HCT116 (cell line): ENCODE data around the gene ALDH8A1. TPM values are rescaled to one million over a fixed set of nuclear protein-coding genes. Genes with fewer than 3 reads are reported as not detected.

Experiments used
- ATAC-seq: fragments of 200-7000 bp; cut with Tn5 transposase; 2 replicates; pipeline ENCODE4 v1.9.1; 2020; ENCODE audit warnings: mild to moderate bottlenecking, moderate library complexity
- BruUV-seq: library from RNA; stranded (reverse); fragments of 400-500 nt; replicated peaks from 2 replicates; lab custom pipeline; 2021; lab: Mats Ljungman, UMichigan
- CTCF ChIA-PET: fragments of 300-600 bp; sonication (Branson Sonifier 250); formaldehyde crosslinking; loops from one replicate; lab custom pipeline; 2021; ENCODE audit warnings: antibody characterized with exemption; lab: Charles Lee
- POLR2A ChIA-PET: fragments of 300-600, 350-600 bp; sonication (Branson Sonifier 250); formaldehyde crosslinking; loops from one replicate; lab custom pipeline; 2021; ENCODE audit warnings: antibody characterized with exemption; lab: Charles Lee
- RAD21 ChIA-PET, 2 experiments: fragments of 300-600 bp; sonication (Branson Sonifier 250); formaldehyde crosslinking; loops; one replicate each; lab custom pipeline; 2023; ENCODE audit warnings: low total read pairs in 2 of 2; ENCODE audit not compliant: uncharacterized antibody in 2 of 2, unreplicated experiment in 2 of 2, low non-redundant PET in 1 of 2; lab: Charles Lee
- DNase-seq: peaks from one replicate; pipeline ENCODE4 v3.0.0-alpha.2; 2010; ENCODE audit warnings: low read depth, low spot score
- H2AFZ ChIP-seq: fragments of 200-600 bp; shearing (Covaris generic), sonication (generic); 2 replicates; pipeline ENCODE4 v1.6.1; 2017; ENCODE audit warnings: low read depth, mixed run types, mixed read lengths, antibody characterized with exemption, low read length; ENCODE audit not compliant: poor library complexity, severe bottlenecking
- H3K27ac ChIP-seq: 2 replicates; pipeline ENCODE4 v1.5.1; 2012; ENCODE audit warnings: low read depth, low read length
- H3K27me3 ChIP-seq: fragments of 200-600 bp; sonication (generic); 2 replicates; pipeline ENCODE4 v1.6.1; 2016; ENCODE audit warnings: mixed run types, low read length, mixed read lengths; ENCODE audit not compliant: insufficient read depth
- H3K36me3 ChIP-seq, 2 experiments: fragments of 200-500 bp in 1 of 2; fragments of 200-600 bp in 1 of 2; sonication (Bioruptor generic) in 1 of 2; sonication (generic) in 1 of 2; 2 replicates each; pipeline versions ENCODE4 v1.5.1 to v1.6.1; 2014 to 2016; ENCODE audit warnings: low read length in 2 of 2, inconsistent platforms in 1 of 2, mixed read lengths in 1 of 2, mixed run types in 1 of 2; ENCODE audit not compliant: insufficient read depth in 2 of 2, control insufficient read depth in 1 of 2
- H3K4me1 ChIP-seq, 2 experiments: fragments of 200-600 bp in 1 of 2; sonication (generic) in 1 of 2; 2 replicates each; pipeline versions ENCODE4 v1.5.1 to v1.6.1; 2012 to 2017; ENCODE audit warnings: low read length in 2 of 2, inconsistent platforms in 1 of 2, mild to moderate bottlenecking in 1 of 2, mixed read lengths in 1 of 2, mixed run types in 1 of 2, moderate library complexity in 1 of 2; ENCODE audit not compliant: insufficient read depth in 2 of 2, control insufficient read depth in 1 of 2
- H3K4me2 ChIP-seq: fragments of 200-600 bp; sonication (generic); 2 replicates; pipeline ENCODE4 v1.6.1; 2017; ENCODE audit warnings: mixed run types, low read length, mixed read lengths
- H3K4me3 ChIP-seq, 2 experiments: fragments of 200-600 bp in 1 of 2; sonication (generic) in 1 of 2; replicated peaks in 1 of 2; 2 replicates each; pipeline ENCODE4 v1.5.1; 2011 to 2016; ENCODE audit warnings: low read length in 2 of 2, control low read depth in 1 of 2, low read depth in 1 of 2, mild to moderate bottlenecking in 1 of 2, mixed read lengths in 1 of 2, mixed run types in 1 of 2
- H3K79me2 ChIP-seq: fragments of 200-600 bp; sonication (generic); 2 replicates; pipeline ENCODE4 v1.6.1; 2017; ENCODE audit warnings: mild to moderate bottlenecking, mixed run types, low read length, moderate library complexity, mixed read lengths; ENCODE audit not compliant: insufficient read depth
- H3K9ac ChIP-seq: fragments of 200-600 bp; sonication (generic); 2 replicates; pipeline ENCODE4 v1.6.1; 2016; ENCODE audit warnings: low read length, mixed read lengths
- H3K9me2 ChIP-seq: fragments of 200-600 bp; sonication (generic), shearing (Covaris generic); 2 replicates; pipeline ENCODE4 v1.6.1; 2017; ENCODE audit warnings: mixed run types, mild to moderate bottlenecking, moderate library complexity; ENCODE audit not compliant: insufficient read depth
- H3K9me3 ChIP-seq, 2 experiments: fragments of 200-500 bp in 1 of 2; fragments of 200-600 bp in 1 of 2; sonication (Bioruptor generic) in 1 of 2; sonication (generic) in 1 of 2; 2 replicates each; pipeline ENCODE4 v1.6.1; 2014 to 2017; ENCODE audit warnings: low read length in 2 of 2, mixed read lengths in 2 of 2, inconsistent platforms in 1 of 2, low read depth in 1 of 2, mild to moderate bottlenecking in 1 of 2, mixed run types in 1 of 2, moderate library complexity in 1 of 2; ENCODE audit not compliant: control insufficient read depth in 1 of 2, insufficient read depth in 1 of 2
- H4K20me1 ChIP-seq: fragments of 200-600 bp; sonication (generic), shearing (Covaris generic); 2 replicates; pipeline ENCODE4 v1.6.1; 2017; ENCODE audit warnings: mixed run types, mild to moderate bottlenecking, moderate library complexity; ENCODE audit not compliant: insufficient read depth
- EGR1 ChIP-seq: IDR thresholded peaks from 2 replicates; pipeline ENCODE4 v1.6.1; 2012; ENCODE audit warnings: low read depth
- EZH2 ChIP-seq: fragments of 200-600 bp; sonication (generic); IDR thresholded peaks from 2 replicates; pipeline ENCODE4 v1.6.1; 2017; ENCODE audit warnings: antibody characterized with exemption, mixed run types
- JUND ChIP-seq: IDR thresholded peaks from 2 replicates; pipeline ENCODE4 v1.6.1; 2012
- MAX ChIP-seq: IDR thresholded peaks from 2 replicates; pipeline ENCODE4 v1.6.1; 2012
- RAD21 ChIP-seq: IDR thresholded peaks from 2 replicates; pipeline ENCODE4 v1.6.1; 2012; ENCODE audit warnings: low read depth, mild to moderate bottlenecking
- REST ChIP-seq: IDR thresholded peaks from 2 replicates; pipeline ENCODE4 v1.6.1; 2012; ENCODE audit warnings: low read depth
- SIN3A ChIP-seq: IDR thresholded peaks from 2 replicates; pipeline ENCODE4 v1.6.1; 2012; ENCODE audit warnings: low read depth
- TCF7L2 ChIP-seq: IDR thresholded peaks from 2 replicates; pipeline ENCODE4 v1.7.0; 2011; ENCODE audit warnings: borderline replicate concordance, inconsistent platforms; ENCODE audit not compliant: insufficient read depth, insufficient read length; ENCODE audit errors: extremely low read depth
- YY1 ChIP-seq: IDR thresholded peaks from 2 replicates; pipeline ENCODE4 v1.6.1; 2011; ENCODE audit warnings: low read length, low read depth, moderate library complexity, mild to moderate bottlenecking; ENCODE audit not compliant: insufficient replicate concordance; ENCODE audit errors: extremely low read depth
- ZBTB33 ChIP-seq: IDR thresholded peaks from 2 replicates; pipeline ENCODE4 v1.6.1; 2011; ENCODE audit warnings: mild to moderate bottlenecking, low read length, moderate library complexity; ENCODE audit not compliant: insufficient replicate concordance; ENCODE audit errors: extremely low read depth
- ZFX ChIP-seq: fragments of 450-650 bp; IDR thresholded peaks from 2 replicates; pipeline ENCODE4 v1.6.1; 2017
- ZNF274 ChIP-seq: fragments of 200-500 bp; sonication (Bioruptor generic); IDR thresholded peaks from 2 replicates; pipeline ENCODE4 v1.6.1; 2014; ENCODE audit warnings: mild to moderate bottlenecking, low read depth, low read length, inconsistent platforms
- intact Hi-C: fragments of 100-400 bp; cut with micrococcal nuclease; formaldehyde crosslinking; loops from 2 replicates; pipeline ENCODE4 v1.10.0; 2022
- total RNA-seq: library from RNA; stranded (reverse); gene quantifications from one replicate; pipeline ENCODE4 v1.2.1, GENCODE V29; 2021; ENCODE audit not compliant: unreplicated experiment
- TF ChIP-seq, protein P1 (sequence below): IDR thresholded peaks from 2 replicates; pipeline ENCODE4 v1.6.1; 2012

The ALDH8A1 gene
- total RNA-seq, 1 experiment from 2014 or later = 1.4 TPM

DNA sequence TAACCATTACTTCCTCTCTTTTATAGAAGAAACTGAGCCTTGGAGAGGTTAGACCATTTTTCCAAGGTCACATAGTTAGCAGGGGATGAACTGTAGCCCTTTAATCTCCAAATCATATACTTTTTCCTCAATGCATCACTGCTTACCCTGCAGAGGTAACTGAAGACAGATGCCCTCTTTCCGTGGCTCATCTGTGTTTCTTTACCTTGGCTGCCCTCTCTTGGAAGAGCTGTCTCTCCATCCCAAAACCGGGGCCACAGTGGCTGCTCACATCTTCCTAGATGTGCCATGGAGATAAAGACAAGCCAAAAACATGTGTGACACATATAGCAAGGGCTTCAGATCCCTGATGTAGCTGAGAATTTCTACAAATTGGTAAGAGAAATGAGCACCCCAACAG, 581 bp upstream of the ALDH8A1 start:
- ATAC-seq (no peak), DNase-seq (no peak)
- POLR2A ChIA-PET = no interaction called here
- RAD21 ChIA-PET = no interaction called here
- Histone ChIP-seq H3K9ac (no peak overlapping the region), H3K27ac (no peak overlapping the region), H2AFZ (no peak overlapping the region), H3K9me2 (no peaks in the 10 kb centered on the region), H4K20me1 (no peaks in the 10 kb centered on the region), H3K36me3 (no peaks in the 10 kb centered on the region), H3K4me1 (no peaks in the 10 kb centered on the region; a peak in 1 of 4 replicates), H3K27me3 (no peaks in the 10 kb centered on the region), H3K4me2 (no peak overlapping the region), H3K4me3 (no peak overlapping the region), H3K79me2 (no peaks in the 10 kb centered on the region), H3K9me3 (no peaks in the 10 kb centered on the region; a peak in 1 of 4 replicates)
- TF ChIP-seq TCF7L2 (no peak), EGR1 (no peak), SIN3A (no peak), MAX (no peak), EZH2 (no peak), RAD21 (no peak), REST (no peak), ZFX (no peak), ZBTB33 (no peak), JUND (no peak), ZNF274 (no peak), YY1 (no peak)
- TF ChIP-seq, protein P1, sequence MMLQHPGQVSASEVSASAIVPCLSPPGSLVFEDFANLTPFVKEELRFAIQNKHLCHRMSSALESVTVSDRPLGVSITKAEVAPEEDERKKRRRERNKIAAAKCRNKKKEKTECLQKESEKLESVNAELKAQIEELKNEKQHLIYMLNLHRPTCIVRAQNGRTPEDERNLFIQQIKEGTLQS = no peak
- CTCF ChIA-PET = interaction anchor here (4.8 kb wide), 1 partner anchor 10 kb away, joined by 28 read pairs; no protein-coding TSS in a partner anchor
- BruUV-seq = no TSS peak
- intact Hi-C loops = no loop called here
